Panc1 (cell line): ENCODE data around the gene CD46. TPM values are rescaled to one million over a fixed set of nuclear protein-coding genes. Genes with fewer than 3 reads are reported as not detected.
"Not testable (repeated sequence)": the region's sequence is repeated elsewhere in the genome, so short reads cannot be mapped to it uniquely, and the experiment has no call there.

Experiments
- ATAC-seq: fragments of 200-7000 bp; cut with Tn5 transposase; 2 replicates; pipeline ENCODE4 v1.9.1; 2020; ENCODE audit warnings: mild to moderate bottlenecking, moderate library complexity
- BruUV-seq: library from RNA; stranded (reverse); fragments of 400-500 nt; replicated peaks from 2 replicates; lab custom pipeline; 2021; lab: Mats Ljungman, UMichigan
- CTCF ChIA-PET: fragments of 300-600 bp; sonication (Branson Sonifier 250); formaldehyde crosslinking; loops from one replicate; lab custom pipeline; 2022; ENCODE audit warnings: antibody characterized with exemption; lab: Charles Lee
- POLR2A ChIA-PET: fragments of 300-600 bp; sonication (Branson Sonifier 250); formaldehyde crosslinking; loops from one replicate; lab custom pipeline; 2022; ENCODE audit warnings: antibody characterized with exemption; lab: Charles Lee
- DNase-seq: peaks from one replicate; pipeline ENCODE4 v3.0.0-alpha.2; 2010; ENCODE audit warnings: low read depth, low spot score
- H3K27ac ChIP-seq: 2 replicates; pipeline ENCODE4 v1.5.1; 2011; ENCODE audit warnings: mild to moderate bottlenecking, low read length, inconsistent platforms
- H3K27me3 ChIP-seq: fragments of 200-500 bp; sonication (Bioruptor generic); 2 replicates; pipeline ENCODE4 v1.6.0; 2014; ENCODE audit warnings: low read length, inconsistent platforms; ENCODE audit not compliant: control insufficient read depth, insufficient read depth
- H3K36me3 ChIP-seq: fragments of 200-500 bp; sonication (Bioruptor generic); 2 replicates; pipeline ENCODE4 v1.5.1; 2014; ENCODE audit warnings: inconsistent platforms, mild to moderate bottlenecking, low read length, moderate library complexity; ENCODE audit not compliant: control insufficient read depth, insufficient read depth
- H3K4me1 ChIP-seq: 2 replicates; pipeline ENCODE4 v1.5.1; 2011; ENCODE audit warnings: inconsistent platforms, mild to moderate bottlenecking, low read length, moderate library complexity; ENCODE audit not compliant: control insufficient read depth, insufficient read depth
- H3K4me3 ChIP-seq, 2 experiments: 2 replicates each; pipeline ENCODE4 v1.5.1; 2011 to 2012; ENCODE audit warnings: low read depth in 2 of 2, low read length in 2 of 2, mild to moderate bottlenecking in 2 of 2, inconsistent platforms in 1 of 2, moderate library complexity in 1 of 2
- H3K9me3 ChIP-seq: fragments of 200-500 bp; sonication (Bioruptor generic); 2 replicates; pipeline ENCODE4 v1.5.1; 2014; ENCODE audit warnings: low read depth, mild to moderate bottlenecking, inconsistent platforms, low read length, moderate library complexity; ENCODE audit not compliant: control insufficient read depth, insufficient read depth
- CTCF ChIP-seq: fragments of 450-650 bp; IDR thresholded peaks from 2 replicates; pipeline ENCODE4 v1.5.1; 2017; ENCODE audit warnings: mild to moderate bottlenecking
- POLR2AphosphoS5 ChIP-seq: IDR thresholded peaks from 2 replicates; pipeline ENCODE4 v1.6.1; 2012; ENCODE audit warnings: mild to moderate bottlenecking, low read depth, low read length, moderate library complexity
- REST ChIP-seq, 2 experiments: IDR thresholded peaks; 2 replicates each; pipeline ENCODE4 v1.6.1; 2011 to 2012; ENCODE audit warnings: low read depth in 2 of 2, control low read depth in 1 of 2, low read length in 1 of 2, mild to moderate bottlenecking in 1 of 2, moderate library complexity in 1 of 2; ENCODE audit not compliant: insufficient read depth in 1 of 2
- SIN3A ChIP-seq: IDR thresholded peaks from 2 replicates; pipeline ENCODE4 v1.6.1; 2012; ENCODE audit warnings: low read depth, mild to moderate bottlenecking, low read length, moderate library complexity, borderline replicate concordance; ENCODE audit not compliant: insufficient read depth
- TCF7L2 ChIP-seq: IDR thresholded peaks from 2 replicates; pipeline ENCODE4 v1.6.1; 2011; ENCODE audit warnings: mild to moderate bottlenecking, low read depth, low read length, inconsistent platforms
- in situ Hi-C: cut with HindIII; loops from 2 replicates; pipeline ENCODE4 v1.10.0; 2016; ENCODE audit warnings: low sequenced_read_pairs, low pct_unique_long_range_greater_than_20kb
- intact Hi-C: fragments of 100-400 bp; cut with micrococcal nuclease; formaldehyde crosslinking; loops from one replicate; pipeline ENCODE4 v1.10.0; 2022; ENCODE audit not compliant: unreplicated experiment
- total RNA-seq: library from RNA; stranded (reverse); gene quantifications from one replicate; pipeline ENCODE4 v1.2.1, GENCODE V29; 2021; ENCODE audit not compliant: unreplicated experiment

The CD46 gene
- total RNA-seq, 1 experiment from 2014 or later, result 128 TPM

GRCh38 chr1:207763972-207764371, 12.1 kb downstream of the CD46 start:
- ATAC-seq (no peak), DNase-seq (no peak)
- in situ Hi-C loops (no loop called here), intact Hi-C loops (no loop called here)
- TF ChIP-seq REST (IDR thresholded peaks at IDR 0.05; ENCODE audit: insufficient read depth in 1 of 2, low read depth in 2 of 2, low read length in 1 of 2) (no peak), SIN3A (no peak), TCF7L2 (no peak), CTCF (no peak), POLR2AphosphoS5 (no peak)
- no peaks in the 10 kb centered on the region for H3K27me3 ChIP-seq
- no peaks in the 10 kb centered on the region for H3K4me1 ChIP-seq
- no peak overlapping the region for H3K4me3 ChIP-seq
- ChIA-PET CTCF (no interaction called here), POLR2A (no interaction called here)
- H3K27ac ChIP-seq, result no peak overlapping the region
- peaks cover 22% of the 10 kb centered on the region for H3K36me3 ChIP-seq
- no peaks in the 10 kb centered on the region for H3K9me3 ChIP-seq
- BruUV-seq, result no TSS peak

- intact Hi-C loops (no loop called here), in situ Hi-C loops (no loop called here)
- ChIA-PET CTCF (no interaction called here), POLR2A (no interaction called here)
- no peak for ATAC-seq
- H3K36me3 ChIP-seq, result peaks cover 11% of the 10 kb centered on the region
- no peak for TF ChIP-seq TCF7L2
- TF ChIP-seq SIN3A, result no peak
- TF ChIP-seq REST (IDR thresholded peaks at IDR 0.05; ENCODE audit: insufficient read depth in 1 of 2, low read depth in 2 of 2, low read length in 1 of 2), result no peak
- TF ChIP-seq CTCF, result no peak
- no peak for TF ChIP-seq POLR2AphosphoS5
- no peak overlapping the region for H3K4me3 ChIP-seq
- no TSS peak for BruUV-seq
- no peaks in the 10 kb centered on the region for H3K9me3 ChIP-seq
- no peaks in the 10 kb centered on the region for H3K4me1 ChIP-seq
- no peaks in the 10 kb centered on the region for H3K27me3 ChIP-seq
- H3K27ac ChIP-seq, result no peak overlapping the region
- DNase-seq, result no peak
Measured at GRCh38 chr1:207766569-207766968, 14.7 kb downstream of the CD46 start.

- POLR2A ChIA-PET, H3K27ac ChIP-seq, CTCF ChIA-PET, DNase-seq, ATAC-seq, in situ Hi-C loops, BruUV-seq, H3K4me1 ChIP-seq, intact Hi-C loops, H3K4me3 ChIP-seq, H3K9me3 ChIP-seq, H3K36me3 ChIP-seq, H3K27me3 ChIP-seq: not testable (repeated sequence)
Measured at GRCh38 chr1:207770514-207770913, 18.7 kb downstream of the CD46 start.

- in situ Hi-C loops, ATAC-seq, H3K27me3 ChIP-seq, H3K36me3 ChIP-seq, H3K4me3 ChIP-seq, intact Hi-C loops, H3K9me3 ChIP-seq, H3K4me1 ChIP-seq, POLR2A ChIA-PET, DNase-seq, CTCF ChIA-PET, BruUV-seq, H3K27ac ChIP-seq: not testable (repeated sequence)
Measured at GRCh38 chr1:207776045-207776444, 24.2 kb downstream of the CD46 start.
